Fibroblast of skin of abdomen (primary cell): ENCODE data around the gene CDK11A. TPM values are rescaled to one million over a fixed set of nuclear protein-coding genes. Genes with fewer than 3 reads are reported as not detected.
A peak's percentile ranks its signal among the peaks of the same experiment; 100 is the strongest.

Experiments used
- DNase-seq: peaks from one replicate; pipeline ENCODE4 v3.0.0-alpha.2; 2013
- polyA plus RNA-seq, 2 experiments: library from polyadenylated mRNA; unstranded; fragments of 120-200 nt; gene quantifications; one replicate each; pipeline ENCODE4 v1.2.1, GENCODE V29; 2013; ENCODE audit not compliant: insufficient read length in 2 of 2

The CDK11A gene
- 21.9 TPM for polyA plus RNA-seq (2013, experiment 1 of 2; ENCODE audit: insufficient read length)
- polyA plus RNA-seq (2013, experiment 2 of 2; ENCODE audit: insufficient read length), result 22.2 TPM

GRCh38 chr1:1724035-1724864 lies at the start of gene CDK11A:
TSS of gene CDK11A (minus strand) at chr1:1724357. CDS start at chr1:1722818, 1,539 bp downstream.
- DNase-seq, result peak; percentile 100

DNA sequence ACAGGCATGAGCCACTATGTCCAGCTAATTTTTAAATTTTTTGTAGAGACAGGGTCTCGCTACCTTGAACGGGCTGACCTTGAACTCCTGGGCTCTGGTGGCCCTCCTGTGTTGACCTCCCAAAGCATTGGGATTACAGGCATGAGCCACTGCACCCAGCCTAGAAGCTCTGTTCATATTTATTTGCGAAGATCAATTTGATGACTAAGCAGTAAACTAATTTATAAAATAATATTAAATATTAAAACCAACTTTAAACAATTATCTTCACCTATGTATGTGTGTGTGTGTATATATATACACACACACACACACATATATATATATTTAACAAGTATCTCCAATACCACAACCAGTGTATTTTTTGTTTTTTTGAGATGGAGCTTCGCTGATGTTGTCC lies 49.7 kb upstream of the CDK11A start:
- DNase-seq, result no peak

GRCh38 chr1:1771096-1771495 lies 46.9 kb upstream of the CDK11A start:
- no peak for DNase-seq

GRCh38 chr1:1770102-1770501 lies 45.9 kb upstream of the CDK11A start:
- no peak for DNase-seq

DNA sequence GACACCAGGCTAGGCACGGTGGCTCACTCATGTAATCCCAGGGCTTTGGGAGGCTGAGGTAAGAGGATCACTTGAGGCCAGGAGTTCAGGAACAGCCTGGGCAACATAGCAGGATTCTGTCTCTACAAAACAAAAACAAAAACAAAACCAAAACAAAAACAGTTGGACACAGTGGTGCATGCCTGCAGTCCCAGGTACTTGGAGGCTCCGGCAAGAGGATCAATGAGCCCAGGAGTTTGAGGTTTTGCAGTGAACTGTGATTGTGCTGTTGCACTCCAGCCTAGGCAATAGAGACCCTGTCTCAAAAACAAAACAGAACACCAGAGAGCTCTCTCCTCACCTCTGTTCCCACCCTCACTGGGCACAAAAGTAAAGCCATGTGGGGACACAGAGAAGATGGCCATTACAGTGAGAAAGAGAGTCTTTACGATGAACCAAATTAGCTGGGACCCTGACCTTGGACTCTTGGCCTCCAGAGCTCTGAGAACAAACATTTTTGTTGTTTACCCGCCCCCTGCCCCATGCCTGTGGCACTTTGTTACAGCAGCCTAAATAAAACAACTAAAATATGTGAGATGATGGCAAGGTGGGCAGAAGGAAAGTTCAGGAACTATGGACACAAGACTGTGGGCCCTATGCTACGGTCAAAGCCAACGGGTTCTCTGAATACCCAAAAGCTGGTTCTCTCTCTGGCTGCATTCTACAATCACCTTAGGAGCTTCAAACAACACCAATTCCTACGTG lies 44.3 kb upstream of the CDK11A start:
- DNase-seq, result no peak

DNA sequence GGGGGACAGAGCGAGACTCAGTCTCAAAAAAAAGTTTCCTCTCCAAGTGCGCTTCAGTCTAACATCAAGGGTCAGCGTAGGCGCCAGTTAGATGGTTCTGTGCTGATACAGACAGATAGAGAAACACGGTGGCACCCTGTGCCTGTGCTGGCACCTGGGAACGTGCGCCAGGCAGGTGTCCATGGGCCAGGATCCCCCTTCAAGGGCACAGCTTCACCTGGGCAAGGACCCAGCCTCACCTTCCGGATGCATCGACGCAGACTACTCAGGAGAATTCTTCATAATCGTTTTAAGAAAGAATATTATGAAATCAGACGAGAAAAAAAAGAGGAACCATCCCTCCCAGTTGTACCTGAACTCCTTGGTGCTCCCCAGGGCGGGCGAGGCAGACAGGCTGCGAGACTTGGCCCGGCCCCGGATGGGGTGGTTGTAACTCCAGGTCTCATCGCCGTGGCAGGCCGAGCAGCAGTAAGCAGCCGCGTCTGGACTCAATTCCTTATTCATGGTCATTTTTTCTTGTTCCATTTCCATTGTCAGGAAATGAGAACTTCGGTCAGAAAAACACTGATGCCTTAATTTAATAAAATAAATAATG lies 40.8 kb upstream of the CDK11A start:
- DNase-seq, result no peak

DNA sequence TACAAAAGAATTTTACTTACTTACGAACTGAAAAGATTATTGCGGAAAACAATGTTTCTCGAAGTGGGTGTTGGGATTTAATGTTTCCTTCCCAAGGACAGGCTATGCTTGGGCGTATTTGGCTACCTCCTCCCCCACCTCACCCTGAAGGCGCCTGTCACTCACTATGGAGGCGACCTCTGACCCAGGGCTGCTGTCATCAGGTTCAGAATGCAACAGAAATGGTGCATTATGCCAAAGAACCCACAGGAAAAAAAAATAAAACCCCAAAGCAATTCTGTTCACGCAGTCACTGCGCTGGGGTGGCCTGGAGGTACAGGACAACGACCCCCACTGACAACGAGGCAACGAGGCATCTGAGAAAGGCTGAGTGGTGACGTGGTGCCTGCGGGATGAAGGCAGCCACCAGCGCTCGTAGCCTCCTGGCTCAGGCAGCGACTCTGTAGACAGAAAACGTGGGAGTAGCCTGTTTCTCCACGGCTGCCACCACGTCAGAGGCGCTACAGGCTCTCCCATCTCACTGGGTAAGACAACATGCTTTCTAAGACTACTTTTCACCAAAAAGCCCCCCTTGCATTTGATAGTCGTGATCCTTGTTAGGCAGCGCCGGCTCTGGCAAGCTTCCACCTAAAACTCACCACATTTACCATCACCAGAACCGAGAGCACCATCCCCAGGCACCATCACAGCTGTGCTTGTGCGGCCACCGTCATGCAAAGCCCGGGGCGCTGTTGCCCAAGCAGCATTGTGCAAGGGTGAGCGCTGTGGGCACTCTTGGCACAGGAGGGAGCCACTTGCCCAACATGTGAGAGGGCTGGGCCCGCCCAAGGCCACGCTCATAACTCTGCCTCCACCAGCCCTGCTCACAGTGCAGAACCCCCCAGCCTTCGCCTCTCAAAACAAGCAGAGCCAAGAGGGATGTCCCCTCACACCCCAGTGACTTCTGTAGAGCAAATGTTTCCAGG lies 39.8 kb upstream of the CDK11A start:
- no peak for DNase-seq

- no peak for DNase-seq
Observed at GRCh38 chr1:1761504-1762376, 37.6 kb upstream of the CDK11A start.

GRCh38 chr1:1760715-1761114 lies 36.6 kb upstream of the CDK11A start:
- DNase-seq, result no peak

GRCh38 chr1:1760345-1760650 lies 36.1 kb upstream of the CDK11A start:
- no peak for DNase-seq

DNA sequence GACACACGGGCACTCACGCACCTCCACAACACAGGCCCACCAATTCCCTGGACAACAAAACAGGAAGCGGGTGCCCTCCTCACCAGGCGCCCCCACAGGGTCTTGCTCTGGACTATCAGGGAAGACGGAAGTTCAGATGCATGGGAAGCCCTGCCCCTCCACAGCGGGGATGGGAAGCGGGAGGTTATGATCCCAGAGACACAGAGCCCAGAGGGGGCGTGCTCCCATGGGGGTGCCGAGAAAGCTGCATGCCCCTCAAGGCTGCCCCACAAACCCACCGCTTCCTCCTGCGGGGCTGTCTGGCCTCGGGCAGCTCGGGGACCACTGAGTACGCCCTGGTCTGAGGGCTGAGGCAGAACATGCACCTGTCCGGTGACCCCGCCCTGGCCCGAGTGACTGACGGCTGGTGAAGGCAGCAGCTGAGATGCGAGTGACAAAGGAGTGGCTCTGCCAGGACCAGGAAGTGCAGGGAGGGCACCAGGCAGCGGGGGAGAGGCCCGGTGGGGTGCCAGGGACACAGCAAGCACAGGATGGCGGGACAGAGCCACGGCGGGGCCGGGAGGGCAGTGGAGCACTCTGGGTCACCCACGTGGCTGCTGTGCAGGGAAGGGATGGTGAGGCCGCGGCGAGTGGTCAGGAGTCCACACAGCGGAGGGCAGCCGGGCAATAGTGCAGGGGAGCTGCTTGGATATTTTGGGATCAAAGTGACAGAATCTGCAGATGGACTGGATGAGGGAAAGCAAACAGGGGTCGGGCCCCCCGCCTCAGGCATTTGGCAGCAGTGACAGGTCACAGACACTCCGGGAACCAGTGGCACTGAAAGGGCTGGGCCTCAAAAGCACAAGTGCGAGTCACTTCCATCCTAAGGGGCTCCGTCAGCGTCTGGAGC lies 35.5 kb upstream of the CDK11A start:
- no peak for DNase-seq

- no peak for DNase-seq
Observed at GRCh38 chr1:1758692-1759455, 34.7 kb upstream of the CDK11A start.

GRCh38 chr1:1758059-1758621 lies 34.0 kb upstream of the CDK11A start:
- DNase-seq, result no peak

GRCh38 chr1:1757422-1758058 lies 33.4 kb upstream of the CDK11A start:
- no peak for DNase-seq

GRCh38 chr1:1756661-1757421 lies 32.7 kb upstream of the CDK11A start:
- DNase-seq, result no peak

- DNase-seq, result no peak
Observed at GRCh38 chr1:1755852-1756251, 31.7 kb upstream of the CDK11A start.

DNA sequence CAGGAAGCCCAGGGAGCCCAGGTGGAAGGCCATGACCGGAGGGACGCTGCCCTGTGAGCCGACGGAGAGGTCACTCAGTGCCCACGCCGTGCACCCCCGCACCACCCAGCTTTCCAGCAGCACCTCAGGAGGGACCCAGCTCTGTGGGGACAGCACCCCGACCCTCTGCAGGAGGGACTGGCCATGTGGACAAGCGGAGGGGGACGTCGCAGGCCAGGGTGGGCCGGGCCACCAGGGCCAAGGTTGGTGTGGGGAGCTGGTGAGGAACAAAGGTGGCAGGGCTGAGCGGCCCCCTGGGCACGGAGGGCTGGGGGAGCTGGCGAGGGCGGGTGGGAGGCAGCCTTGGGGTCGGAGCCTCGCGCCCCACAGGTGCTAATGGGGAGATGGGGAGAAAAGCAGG lies 31.3 kb upstream of the CDK11A start:
- DNase-seq, result no peak
